H9 (cell line): Measurements from ENCODE around the gene SIL1. TPM values are rescaled to one million over a fixed set of nuclear protein-coding genes. Genes with fewer than 3 reads are reported as not detected.

Experiments
- DNase-seq: peaks from one replicate; pipeline ENCODE4 v3.0.0-alpha.2; 2017
- H2AFZ ChIP-seq: one replicate; pipeline ENCODE4 v1.6.1; 2013; ENCODE audit warnings: mild to moderate bottlenecking, low read length, control low read depth, moderate library complexity
- H2AK5ac ChIP-seq: 2 replicates; pipeline ENCODE4 v1.6.1; 2013; ENCODE audit warnings: low read length, control low read depth, mixed read lengths; ENCODE audit not compliant: insufficient read length
- H2BK120ac ChIP-seq: one replicate; pipeline ENCODE4 v1.6.1; 2013; ENCODE audit warnings: low read depth, mild to moderate bottlenecking, low read length, control low read depth, inconsistent platforms; ENCODE audit not compliant: poor library complexity, severe bottlenecking
- H2BK12ac ChIP-seq: 2 replicates; pipeline ENCODE4 v1.6.1; 2013; ENCODE audit warnings: low read length, control low read depth, mixed read lengths, low read depth; ENCODE audit not compliant: insufficient read length
- H2BK15ac ChIP-seq: 2 replicates; pipeline ENCODE4 v1.6.1; 2013; ENCODE audit warnings: low read depth, low read length, control low read depth
- H2BK20ac ChIP-seq: one replicate; pipeline ENCODE4 v1.6.1; 2013; ENCODE audit warnings: low read depth, mild to moderate bottlenecking, low read length, control low read depth, inconsistent platforms; ENCODE audit not compliant: poor library complexity, severe bottlenecking
- H2BK5ac ChIP-seq: 2 replicates; pipeline ENCODE4 v1.6.1; 2013; ENCODE audit warnings: low read length, control low read depth, mixed read lengths; ENCODE audit not compliant: insufficient read length
- H3K14ac ChIP-seq: 2 replicates; pipeline ENCODE4 v1.6.1; 2013; ENCODE audit warnings: low read length, control low read depth; ENCODE audit not compliant: insufficient read depth
- H3K18ac ChIP-seq: 2 replicates; pipeline ENCODE4 v1.6.1; 2013; ENCODE audit warnings: low read depth, mild to moderate bottlenecking, mixed read lengths, low read length, control low read depth; ENCODE audit not compliant: insufficient read length
- H3K23ac ChIP-seq: 2 replicates; pipeline ENCODE4 v1.6.1; 2013; ENCODE audit warnings: low read length, control low read depth, mixed read lengths, low read depth; ENCODE audit not compliant: insufficient read length
- H3K23me2 ChIP-seq: 2 replicates; pipeline ENCODE4 v1.6.1; 2013; ENCODE audit warnings: low read depth, mild to moderate bottlenecking, mixed read lengths, low read length, control low read depth; ENCODE audit not compliant: insufficient read length, poor library complexity, severe bottlenecking
- H3K27ac ChIP-seq: 2 replicates; pipeline ENCODE4 v1.5.1; 2013; ENCODE audit warnings: low read length, control low read depth, mixed read lengths, low read depth; ENCODE audit not compliant: insufficient read length
- H3K27me3 ChIP-seq: 2 replicates; pipeline ENCODE4 v1.6.1; 2013; ENCODE audit warnings: low read length, control low read depth, inconsistent platforms; ENCODE audit not compliant: insufficient read depth
- H3K4ac ChIP-seq: 2 replicates; pipeline ENCODE4 v1.6.1; 2013; ENCODE audit warnings: low read depth, mild to moderate bottlenecking, control low read depth, inconsistent platforms, low read length, moderate library complexity
- H3K4me1 ChIP-seq: 2 replicates; pipeline ENCODE4 v1.6.1; 2013; ENCODE audit warnings: low read length, control low read depth, inconsistent platforms; ENCODE audit not compliant: insufficient read depth
- H3K4me2 ChIP-seq: 2 replicates; pipeline ENCODE4 v1.6.1; 2013; ENCODE audit warnings: low read length, control low read depth, mixed read lengths; ENCODE audit not compliant: insufficient read length, insufficient read depth
- H3K56ac ChIP-seq: 2 replicates; pipeline ENCODE4 v1.6.1; 2013; ENCODE audit warnings: low read depth, mild to moderate bottlenecking, mixed read lengths, low read length, control low read depth; ENCODE audit not compliant: insufficient read length
- H3K79me1 ChIP-seq: 2 replicates; pipeline ENCODE4 v1.6.1; 2013; ENCODE audit warnings: low read depth, mild to moderate bottlenecking, moderate library complexity, low read length, control low read depth, inconsistent platforms; ENCODE audit not compliant: insufficient read depth, poor library complexity, severe bottlenecking
- H3K79me2 ChIP-seq: 2 replicates; pipeline ENCODE4 v1.6.1; 2013; ENCODE audit warnings: low read length, control low read depth, inconsistent platforms; ENCODE audit not compliant: insufficient read depth
- H3K9ac ChIP-seq: 2 replicates; pipeline ENCODE4 v1.6.1; 2013; ENCODE audit warnings: low read length, control low read depth, mixed read lengths; ENCODE audit not compliant: insufficient read length; ENCODE audit errors: extremely low read depth
- H3K9me3 ChIP-seq: one replicate; pipeline ENCODE4 v1.6.1; 2013; ENCODE audit warnings: low read depth, low read length, inconsistent platforms; ENCODE audit not compliant: control insufficient read depth
- H3T11ph ChIP-seq: one replicate; pipeline ENCODE4 v1.6.1; 2013; ENCODE audit warnings: mild to moderate bottlenecking, low read length, control low read depth, inconsistent platforms
- H4K20me1 ChIP-seq: one replicate; pipeline ENCODE4 v1.6.1; 2013; ENCODE audit not compliant: control insufficient read depth, insufficient read length, insufficient read depth
- H4K5ac ChIP-seq: 2 replicates; pipeline ENCODE4 v1.6.1; 2013; ENCODE audit warnings: low read depth, mild to moderate bottlenecking, mixed read lengths, low read length, control low read depth; ENCODE audit not compliant: insufficient read length
- H4K8ac ChIP-seq: replicated peaks from 2 replicates; pipeline ENCODE4 v1.6.1; 2013; ENCODE audit warnings: low read length, control low read depth, mixed read lengths, low read depth; ENCODE audit not compliant: insufficient read length
- H4K91ac ChIP-seq: 2 replicates; pipeline ENCODE4 v1.6.1; 2013; ENCODE audit warnings: low read depth, mild to moderate bottlenecking, moderate library complexity, mixed read lengths, low read length, control low read depth; ENCODE audit not compliant: insufficient read length
- H3K27ac Mint-ChIP-seq, 3 experiments: 2 replicates in 2 of 3; 3 replicates in 1 of 3; pipeline ENCODE4 v1.8.0; 2020 to 2021; ENCODE audit warnings: mixed read lengths in 3 of 3, mild to moderate bottlenecking in 1 of 3, moderate library complexity in 1 of 3
- H3K27me3 Mint-ChIP-seq: 2 replicates; pipeline ENCODE4 v1.8.0; 2021; ENCODE audit warnings: low read depth, mild to moderate bottlenecking, moderate library complexity, mixed read lengths
- H3K36me3 Mint-ChIP-seq, 3 experiments: 2 replicates in 2 of 3; 3 replicates in 1 of 3; pipeline ENCODE4 v1.8.0; 2020 to 2021; ENCODE audit warnings: low read depth in 3 of 3, mixed read lengths in 3 of 3; ENCODE audit not compliant: insufficient read depth in 1 of 3
- H3K4me1 Mint-ChIP-seq, 2 experiments: 2 replicates each; pipeline ENCODE4 v1.8.0; 2020; ENCODE audit warnings: mixed read lengths in 2 of 2
- H3K4me3 Mint-ChIP-seq, 2 experiments: 2 replicates in 1 of 2; 3 replicates in 1 of 2; pipeline ENCODE4 v1.8.0; 2020 to 2021; ENCODE audit warnings: mild to moderate bottlenecking in 2 of 2, mixed read lengths in 2 of 2, moderate library complexity in 1 of 2
- H3K9me3 Mint-ChIP-seq, 2 experiments: 2 replicates in 1 of 2; 3 replicates in 1 of 2; pipeline ENCODE4 v1.8.0; 2020; ENCODE audit warnings: mild to moderate bottlenecking in 2 of 2, mixed read lengths in 2 of 2, moderate library complexity in 1 of 2
- CTCF ChIP-seq: fragments of 200-600 bp; sonication (generic); conservative IDR thresholded peaks from 3 replicates; pipeline ENCODE4 v1.8.0; 2021; ENCODE audit warnings: antibody characterized with exemption, mild to moderate bottlenecking
- WGBS: extraction: QIAGEN DNeasy Blood & Tissue Kit; methylation state at CpG from one replicate; pipeline ENCODE4 v1.1.7; 2013; ENCODE audit warnings: missing lambda C conversion rate, low lambda C conversion rate, mixed read lengths; ENCODE audit not compliant: insufficient read length; ENCODE audit errors: extremely low coverage; 5-methylcytosine and 5-hydroxymethylcytosine counted together
- total RNA-seq: library from RNA; stranded (reverse); gene quantifications from 2 replicates; pipeline ENCODE4 v1.2.1, GENCODE V29; 2021

SIL1 gene
- total RNA-seq, 1 experiment from 2014 or later: 10.6 TPM

GRCh38 chr5:139094154-139095131 is 103.7 kb downstream of the SIL1 start:
- TF ChIP-seq CTCF: no peak

More at GRCh38 chr5:139094154-139095131, 103.7 kb downstream of the SIL1 start:
- Histone ChIP-seq H3K23me2 (no peaks in the 10 kb centered on the region), H3K27ac (no peak overlapping the region), H3K79me2 (no peaks in the 10 kb centered on the region), H3K9ac (no peak overlapping the region), H2BK15ac (no peak overlapping the region), H2AK5ac (no peak overlapping the region), H3K56ac (no peak overlapping the region), H3K27me3 (no peaks in the 10 kb centered on the region), H2BK120ac (no peak overlapping the region), H3K9me3 (no peaks in the 10 kb centered on the region), H2AFZ (no peak overlapping the region), H3K79me1 (no peaks in the 10 kb centered on the region), H3K4me2 (no peak overlapping the region), H4K20me1 (no peaks in the 10 kb centered on the region), H3K14ac (no peak overlapping the region), H3T11ph (no peak overlapping the region), H2BK5ac (no peak overlapping the region), H4K91ac (no peak overlapping the region), H3K4me1 (no peaks in the 10 kb centered on the region), H3K23ac (no peak overlapping the region), H2BK12ac (no peak overlapping the region), H2BK20ac (no peak overlapping the region), H4K8ac (no peak overlapping the region), H3K4ac (no peak overlapping the region), H3K18ac (no peak overlapping the region), H4K5ac (no peak overlapping the region)
- Mint-ChIP-seq H3K4me1 (peaks cover 0 to 2% of the 10 kb centered on the region in 2 experiments; a peak in 1 of 4 replicates), H3K27me3 (no peaks in the 10 kb centered on the region), H3K9me3 (no peaks in the 10 kb centered on the region), H3K27ac (no peak overlapping the region), H3K4me3 (no peak overlapping the region), H3K36me3 (no peaks in the 10 kb centered on the region)
- no CpG with 5 or more reads among the region's 1 CpG for WGBS
- no peak for DNase-seq
